Activated CD8-positive, alpha-beta T cell treated with anti-CD3 and anti-CD28 coated beads for 36 hours (primary cell): ENCODE data around the gene PDHX. TPM values are rescaled to one million over a fixed set of nuclear protein-coding genes. Genes with fewer than 3 reads are reported as not detected.
"Not testable (repeated sequence)": the region's sequence is repeated elsewhere in the genome, so short reads cannot be mapped to it uniquely, and the experiment has no call there.

Source experiments
- ATAC-seq: fragments of 200-7000 bp; cut with Tn5 transposase; one replicate; pipeline ENCODE4 v1.10.0; 2021; ENCODE audit warnings: mild to moderate bottlenecking, moderate library complexity
- CTCF ChIA-PET: fragments of 350-600 bp; sonication (Branson Sonifier 250); formaldehyde crosslinking; loops from one replicate; lab custom pipeline; 2021; ENCODE audit warnings: antibody characterized with exemption; lab: Charles Lee
- POLR2A ChIA-PET: fragments of 350-600 bp; sonication (Branson Sonifier 250); formaldehyde crosslinking; loops from one replicate; lab custom pipeline; 2021; ENCODE audit warnings: antibody characterized with exemption; lab: Charles Lee
- DNase-seq: peaks from one replicate; pipeline ENCODE4 v3.0.0-alpha.2; 2020
- H3K27ac Mint-ChIP-seq: one replicate; pipeline ENCODE4 v1.8.0; 2021; ENCODE audit warnings: mild to moderate bottlenecking, mixed read lengths
- H3K27me3 Mint-ChIP-seq: one replicate; pipeline ENCODE4 v1.8.0; 2021; ENCODE audit warnings: mixed read lengths
- H3K36me3 Mint-ChIP-seq: one replicate; pipeline ENCODE4 v1.8.0; 2021; ENCODE audit warnings: low read depth, mixed read lengths
- H3K4me1 Mint-ChIP-seq: one replicate; pipeline ENCODE4 v1.8.0; 2021; ENCODE audit warnings: low read depth, mixed read lengths
- H3K4me3 Mint-ChIP-seq: one replicate; pipeline ENCODE4 v1.8.0; 2021; ENCODE audit warnings: mild to moderate bottlenecking, moderate library complexity, mixed read lengths
- H3K9me3 Mint-ChIP-seq: one replicate; pipeline ENCODE4 v1.8.0; 2021; ENCODE audit warnings: mixed read lengths
- CTCF ChIP-seq: fragments of 200-600 bp; IDR thresholded peaks from one replicate; pipeline ENCODE4 v1.8.0; 2022; ENCODE audit warnings: antibody characterized with exemption, mild to moderate bottlenecking
- intact Hi-C: fragments of 100-400 bp; cut with micrococcal nuclease; formaldehyde crosslinking; loops from one replicate; pipeline ENCODE4 v1.10.0; 2022
- total RNA-seq, 2 experiments: library from RNA; stranded (reverse); gene quantifications; one replicate each; pipeline ENCODE4 v1.2.3, GENCODE V29; 2021

Gene PDHX
- total RNA-seq, 2 experiments from 2014 or later, result 37.1 to 37.4 TPM

DNA sequence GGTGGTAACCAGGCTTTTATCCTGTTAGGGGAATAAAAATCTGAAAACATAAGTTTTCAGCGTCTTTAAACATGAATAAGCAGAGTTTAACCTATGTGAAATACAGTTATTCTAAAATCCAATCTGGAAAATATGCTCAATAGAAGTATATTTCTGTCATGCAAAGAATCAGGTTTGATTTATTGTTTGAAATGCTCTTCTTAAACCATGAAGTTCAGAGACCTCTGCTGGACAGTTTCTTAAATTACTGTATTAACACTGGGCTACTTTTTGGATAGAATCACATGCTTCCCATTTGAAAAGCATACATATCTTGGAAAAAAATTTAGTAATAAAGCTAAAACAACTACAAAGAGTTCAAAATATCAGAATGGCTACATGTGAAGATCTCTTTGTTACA lies 25.6 kb upstream of the PDHX start:
- intact Hi-C loops, result loop anchor here (2.0 kb wide), 1 partner anchor 304 kb away; no protein-coding TSS in a partner anchor
- Mint-ChIP-seq H3K9me3 (no peaks in the 10 kb centered on the region), H3K27me3 (no peaks in the 10 kb centered on the region), H3K27ac (no peak overlapping the region), H3K4me1 (no peaks in the 10 kb centered on the region), H3K4me3 (no peak overlapping the region), H3K36me3 (peaks cover 3% of the 10 kb centered on the region)
- POLR2A ChIA-PET, result no interaction called here
- DNase-seq (no peak), ATAC-seq (no peak)
- CTCF ChIA-PET, result interaction anchor here (0.8 to 3.2 kb wide), 12 partner anchors 8 to 382 kb away, joined by 3 to 35 read pairs (median 4); partner anchors contain the start of gene ELF5
- peak; percentile 39 for TF ChIP-seq CTCF

DNA sequence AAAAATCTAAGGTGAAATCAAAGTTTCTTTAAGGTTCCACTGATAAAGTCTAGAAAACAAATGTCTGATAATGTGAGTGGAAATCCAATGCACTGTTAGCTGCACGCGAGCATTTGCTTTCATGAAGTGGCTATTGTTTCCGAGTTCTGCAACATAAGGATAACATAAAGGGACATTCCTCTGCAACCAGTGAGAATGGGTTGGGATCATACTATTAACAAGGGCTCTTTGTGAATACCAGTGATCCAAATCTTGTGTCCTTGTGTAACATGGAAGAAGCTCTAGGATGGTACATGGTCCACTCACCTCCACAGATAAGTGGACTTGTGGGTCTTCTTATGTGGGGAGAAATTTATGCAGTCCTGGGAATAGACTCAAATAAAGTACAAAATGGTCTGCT lies 24.8 kb upstream of the PDHX start:
- H3K27me3 Mint-ChIP-seq, result no peaks in the 10 kb centered on the region
- intact Hi-C loops, result loop anchor here (2.0 kb wide), 1 partner anchor 305 kb away; no protein-coding TSS in a partner anchor
- peaks cover 6% of the 10 kb centered on the region for H3K9me3 Mint-ChIP-seq
- ChIA-PET CTCF (interaction anchor here (0.8 to 3.2 kb wide), 16 partner anchors 9 to 383 kb away, joined by 3 to 35 read pairs (median 3); partner anchors contain the start of gene ELF5), POLR2A (no interaction called here)
- ATAC-seq (no peak), DNase-seq (no peak)
- H3K4me1 Mint-ChIP-seq, result no peaks in the 10 kb centered on the region
- peaks cover 10% of the 10 kb centered on the region for H3K36me3 Mint-ChIP-seq
- no peak overlapping the region for H3K4me3 Mint-ChIP-seq
- H3K27ac Mint-ChIP-seq, result no peak overlapping the region
- no peak for TF ChIP-seq CTCF

DNA sequence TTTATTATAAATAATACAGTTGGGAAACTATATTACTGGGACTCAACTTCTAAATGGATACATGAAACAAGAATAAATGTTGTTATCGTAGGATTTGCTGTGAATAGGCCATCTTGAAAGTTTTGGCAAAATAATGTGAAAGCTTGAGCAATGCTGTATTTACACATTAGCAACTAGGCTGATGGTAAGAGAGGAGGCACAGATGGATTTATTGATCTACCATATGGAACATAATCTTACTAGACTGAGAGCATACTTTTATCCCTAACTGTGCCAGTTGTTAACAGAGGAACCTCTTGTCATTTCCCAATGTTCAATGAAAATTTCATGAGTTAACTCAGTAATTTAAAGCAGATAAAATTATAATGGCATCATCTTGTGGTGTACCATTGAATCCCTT lies 23.0 kb upstream of the PDHX start:
- H3K27me3 Mint-ChIP-seq, result no peaks in the 10 kb centered on the region
- ChIA-PET POLR2A (no interaction called here), CTCF (interaction anchor here (0.9 to 3.1 kb wide), 3 partner anchors 307 to 380 kb away, joined by 3 to 35 read pairs (median 8); partner anchors contain the start of gene ELF5)
- H3K36me3 Mint-ChIP-seq, result peaks cover 14% of the 10 kb centered on the region
- DNase-seq, result no peak
- TF ChIP-seq CTCF, result no peak
- intact Hi-C loops, result no loop called here
- peaks cover 13% of the 10 kb centered on the region for H3K9me3 Mint-ChIP-seq
- no peak overlapping the region for H3K27ac Mint-ChIP-seq
- ATAC-seq, result no peak
- H3K4me1 Mint-ChIP-seq, result no peaks in the 10 kb centered on the region
- H3K4me3 Mint-ChIP-seq, result no peak overlapping the region

- H3K4me1 Mint-ChIP-seq, intact Hi-C loops: not testable (repeated sequence)
- peaks cover 33% of the 10 kb centered on the region for H3K36me3 Mint-ChIP-seq
These were observed 20.2 kb upstream of the PDHX start for GRCh38 chr11:34896191-34896590.

GRCh38 chr11:34897171-34897870 lies 19.1 kb upstream of the PDHX start:
- ChIA-PET CTCF (interaction anchor here (0.8 to 1.9 kb wide), 4 partner anchors 10 to 310 kb away, joined by 3 to 6 read pairs (median 4); no protein-coding TSS in a partner anchor), POLR2A (no interaction called here)
- DNase-seq, result no peak
- intact Hi-C loops, result no loop called here
- H3K4me3 Mint-ChIP-seq, result no peak overlapping the region
- no peak overlapping the region for H3K27ac Mint-ChIP-seq
- no peak for TF ChIP-seq CTCF
- ATAC-seq, result no peak
- no peaks in the 10 kb centered on the region for H3K4me1 Mint-ChIP-seq
- H3K9me3 Mint-ChIP-seq, result peaks cover 38% of the 10 kb centered on the region
- peaks cover 39% of the 10 kb centered on the region for H3K36me3 Mint-ChIP-seq
- H3K27me3 Mint-ChIP-seq, result no peaks in the 10 kb centered on the region

More at GRCh38 chr11:34896191-34896590, 20.2 kb upstream of the PDHX start:
- H3K27me3 Mint-ChIP-seq, H3K27ac Mint-ChIP-seq, DNase-seq, H3K4me3 Mint-ChIP-seq, POLR2A ChIA-PET, CTCF ChIA-PET, ATAC-seq: not testable (repeated sequence)
- H3K9me3 Mint-ChIP-seq, result peaks cover 34% of the 10 kb centered on the region
